ENCODE measurements around the gene INO80D.
"Not testable (repeated sequence)": the region's sequence is repeated elsewhere in the genome, so short reads cannot be mapped to it uniquely, and the experiment has no call there.

Gene INO80D

GRCh38 chr2:206085742-206086445, at the start of gene INO80D:
INO80D (minus strand) TSS chr2:206086174; CDS start chr2:206063016, 23,158 bp downstream.
- peak; percentile 91 for ATAC-seq
- peak; percentile 84 for TF ChIP-seq ZNF70 (CRISPR knock-in tag; IDR thresholded peaks at IDR 0.05)
- no peak for TF ChIP-seq ZNF8 (CRISPR knock-in tag; IDR thresholded peaks at IDR 0.05)
- 0 out of 2 replicates have a peak, but pooled peaks have one; percentile 44 for TF ChIP-seq ZFP3 (CRISPR knock-in tag; IDR thresholded peaks at IDR 0.05)

DNA sequence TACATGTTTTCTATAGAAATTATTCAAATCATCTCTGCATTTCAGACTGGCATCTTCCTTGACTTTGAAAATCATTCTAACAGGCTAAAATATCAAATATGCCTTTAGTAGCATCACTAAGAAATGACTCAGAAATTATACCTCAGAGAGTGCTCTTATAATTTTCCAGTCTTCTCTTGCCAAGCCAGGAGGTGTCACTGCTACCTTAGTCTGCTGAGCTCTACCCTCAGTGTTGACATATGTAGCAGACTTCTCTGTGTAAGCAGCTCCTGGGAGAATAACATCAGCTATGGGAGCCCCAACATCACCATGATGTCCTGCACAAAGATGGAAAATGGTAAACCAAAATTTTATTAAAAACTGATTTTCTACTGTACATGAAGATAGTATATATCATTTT, 41.7 kb upstream of the INO80D start:
- TF ChIP-seq ZNF565 (CRISPR knock-in tag; conservative IDR thresholded peaks at IDR 0.05; ENCODE audit: low read depth) (no peak), ZNF8 (CRISPR knock-in tag; IDR thresholded peaks at IDR 0.05) (no peak), RARB (CRISPR knock-in tag; IDR thresholded peaks at IDR 0.05) (no peak), ARNTL (CRISPR knock-in tag; IDR thresholded peaks at IDR 0.05; ENCODE audit: borderline replicate concordance, low read depth) (no peak), PATZ1 (CRISPR knock-in tag; IDR thresholded peaks at IDR 0.05; ENCODE audit: borderline replicate concordance) (no peak), TOX (CRISPR knock-in tag; IDR thresholded peaks at IDR 0.05; ENCODE audit: borderline replicate concordance) (no peak), OSR1 (CRISPR knock-in tag; IDR thresholded peaks at IDR 0.05) (no peak), ESRRG (CRISPR knock-in tag; IDR thresholded peaks at IDR 0.05) (no peak), SNAI2 (CRISPR knock-in tag; IDR thresholded peaks at IDR 0.05) (no peak), BACH2 (CRISPR knock-in tag; IDR thresholded peaks at IDR 0.05; ENCODE audit: borderline replicate concordance) (no peak)
- TF ChIP-seq, protein P1, sequence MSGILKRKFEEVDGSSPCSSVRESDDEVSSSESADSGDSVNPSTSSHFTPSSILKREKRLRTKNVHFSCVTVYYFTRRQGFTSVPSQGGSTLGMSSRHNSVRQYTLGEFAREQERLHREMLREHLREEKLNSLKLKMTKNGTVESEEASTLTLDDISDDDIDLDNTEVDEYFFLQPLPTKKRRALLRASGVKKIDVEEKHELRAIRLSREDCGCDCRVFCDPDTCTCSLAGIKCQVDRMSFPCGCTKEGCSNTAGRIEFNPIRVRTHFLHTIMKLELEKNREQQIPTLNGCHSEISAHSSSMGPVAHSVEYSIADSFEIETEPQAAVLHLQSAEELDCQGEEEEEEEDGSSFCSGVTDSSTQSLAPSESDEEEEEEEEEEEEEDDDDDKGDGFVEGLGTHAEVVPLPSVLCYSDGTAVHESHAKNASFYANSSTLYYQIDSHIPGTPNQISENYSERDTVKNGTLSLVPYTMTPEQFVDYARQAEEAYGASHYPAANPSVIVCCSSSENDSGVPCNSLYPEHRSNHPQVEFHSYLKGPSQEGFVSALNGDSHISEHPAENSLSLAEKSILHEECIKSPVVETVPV (CRISPR knock-in tag; IDR thresholded peaks at IDR 0.05) = no peak
- peak; percentile 72 for ATAC-seq

DNA sequence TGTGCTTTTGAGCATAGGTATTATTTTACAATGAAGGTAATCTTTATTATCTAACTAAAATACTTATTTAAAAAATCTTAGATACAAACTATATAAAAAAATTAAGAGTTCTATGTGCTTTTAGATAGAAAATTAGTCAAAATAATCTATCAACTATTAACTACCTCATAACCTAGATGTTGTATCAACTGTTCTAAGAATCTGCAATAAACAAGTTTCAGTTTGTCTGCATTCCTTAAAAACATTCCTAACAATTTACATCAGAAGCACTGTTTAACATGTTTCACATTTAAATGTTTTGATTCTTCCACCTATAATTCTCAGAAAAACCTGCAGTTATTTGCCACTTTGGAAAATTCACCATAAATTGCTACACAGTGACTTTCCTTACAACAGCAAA, 39.9 kb upstream of the INO80D start:
- TF ChIP-seq CSDC2 (CRISPR knock-in tag; IDR thresholded peaks at IDR 0.05) = no peak
- TF ChIP-seq PATZ1 (CRISPR knock-in tag; IDR thresholded peaks at IDR 0.05; ENCODE audit: borderline replicate concordance) = no peak
- no peak for ATAC-seq

DNA sequence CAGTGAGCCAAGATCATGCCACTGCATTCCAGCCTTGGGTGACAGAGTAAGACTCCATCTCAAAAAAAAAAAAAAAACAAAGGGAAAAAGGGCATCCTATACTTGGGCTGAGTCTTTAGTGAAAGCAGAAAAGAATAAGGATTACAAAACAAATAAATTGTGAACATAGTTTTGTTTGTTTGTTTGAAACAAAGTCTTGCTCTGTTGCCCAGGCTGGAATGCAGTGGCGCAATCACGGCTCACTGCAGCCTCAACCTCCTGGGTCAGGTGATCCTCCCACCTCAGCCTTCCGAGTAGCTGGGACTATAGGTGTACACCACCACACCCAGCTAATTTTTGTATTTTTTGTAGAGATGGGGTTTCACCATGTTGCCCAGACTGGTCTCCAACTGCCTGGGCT, 36.6 kb upstream of the INO80D start:
- ATAC-seq = not testable (repeated sequence)

DNA sequence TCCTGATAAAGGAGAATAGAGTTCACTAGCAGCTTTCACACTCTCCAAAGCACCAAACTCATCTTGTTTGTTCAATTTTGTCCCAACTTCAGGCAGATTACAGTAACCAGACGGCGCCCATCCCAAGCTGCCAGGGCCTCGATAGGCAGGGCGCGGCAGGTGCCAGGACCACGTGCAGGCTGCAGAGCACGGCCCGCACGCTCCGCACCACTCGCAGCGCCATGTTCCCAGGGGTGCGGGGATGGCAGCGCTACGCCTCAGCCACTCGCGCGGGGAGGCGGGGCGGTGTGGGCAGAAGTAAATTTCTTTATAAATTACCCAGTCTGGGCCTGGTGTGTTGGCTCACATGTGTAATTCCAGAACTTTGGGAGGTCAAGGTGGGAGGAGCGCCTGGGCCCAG, 30.3 kb upstream of the INO80D start:
- TF ChIP-seq ZC3H10 (CRISPR knock-in tag; IDR thresholded peaks at IDR 0.05) (no peak), BACH2 (CRISPR knock-in tag; IDR thresholded peaks at IDR 0.05; ENCODE audit: borderline replicate concordance) (no peak), ESRRG (CRISPR knock-in tag; IDR thresholded peaks at IDR 0.05) (no peak)
- TF ChIP-seq, protein P2, sequence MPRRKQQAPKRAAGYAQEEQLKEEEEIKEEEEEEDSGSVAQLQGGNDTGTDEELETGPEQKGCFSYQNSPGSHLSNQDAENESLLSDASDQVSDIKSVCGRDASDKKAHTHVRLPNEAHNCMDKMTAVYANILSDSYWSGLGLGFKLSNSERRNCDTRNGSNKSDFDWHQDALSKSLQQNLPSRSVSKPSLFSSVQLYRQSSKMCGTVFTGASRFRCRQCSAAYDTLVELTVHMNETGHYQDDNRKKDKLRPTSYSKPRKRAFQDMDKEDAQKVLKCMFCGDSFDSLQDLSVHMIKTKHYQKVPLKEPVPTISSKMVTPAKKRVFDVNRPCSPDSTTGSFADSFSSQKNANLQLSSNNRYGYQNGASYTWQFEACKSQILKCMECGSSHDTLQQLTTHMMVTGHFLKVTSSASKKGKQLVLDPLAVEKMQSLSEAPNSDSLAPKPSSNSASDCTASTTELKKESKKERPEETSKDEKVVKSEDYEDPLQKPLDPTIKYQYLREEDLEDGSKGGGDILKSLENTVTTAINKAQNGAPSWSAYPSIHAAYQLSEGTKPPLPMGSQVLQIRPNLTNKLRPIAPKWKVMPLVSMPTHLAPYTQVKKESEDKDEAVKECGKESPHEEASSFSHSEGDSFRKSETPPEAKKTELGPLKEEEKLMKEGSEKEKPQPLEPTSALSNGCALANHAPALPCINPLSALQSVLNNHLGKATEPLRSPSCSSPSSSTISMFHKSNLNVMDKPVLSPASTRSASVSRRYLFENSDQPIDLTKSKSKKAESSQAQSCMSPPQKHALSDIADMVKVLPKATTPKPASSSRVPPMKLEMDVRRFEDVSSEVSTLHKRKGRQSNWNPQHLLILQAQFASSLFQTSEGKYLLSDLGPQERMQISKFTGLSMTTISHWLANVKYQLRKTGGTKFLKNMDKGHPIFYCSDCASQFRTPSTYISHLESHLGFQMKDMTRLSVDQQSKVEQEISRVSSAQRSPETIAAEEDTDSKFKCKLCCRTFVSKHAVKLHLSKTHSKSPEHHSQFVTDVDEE (CRISPR knock-in tag; IDR thresholded peaks at IDR 0.05) = no peak
- no peak for ATAC-seq

Measured in SK-N-SH treated with all-trans-retinoic acid at 6 μM for 48 hours (cell line).